ENCODE measurements around the gene ARHGEF11.

- TF ChIP-seq CTCF (IDR thresholded peaks at IDR 0.05; ENCODE audit: low read depth, low read length, missing input control) (no peak), HNF4G (IDR thresholded peaks at IDR 0.05) (no peak), TAF1 (conservative IDR thresholded peaks at IDR 0.05) (no peak), JUND (IDR thresholded peaks at IDR 0.05) (no peak), GABPA (IDR thresholded peaks at IDR 0.05 in 1 of 2, conservative IDR thresholded peaks at IDR 0.05 in 1 of 2) (no peak)
These were observed 131.6 kb downstream of the ARHGEF11 start for GRCh38 chr1:156913809-156914387.
